HepG2 (cell line): ENCODE data around the gene ELAC2. TPM values are rescaled to one million over a fixed set of nuclear protein-coding genes. Genes with fewer than 3 reads are reported as not detected.

ENCODE experiments used
- ATAC-seq: fragments of 200-7000 bp; cut with Tn5 transposase; 3 replicates; pipeline ENCODE4 v1.9.1; 2020; ENCODE audit warnings: mild to moderate bottlenecking, moderate library complexity
- BruUV-seq: library from RNA; stranded (reverse); fragments of 400-500 nt; replicated peaks from 2 replicates; lab custom pipeline; 2021; lab: Mats Ljungman, UMichigan
- CTCF ChIA-PET: fragments of 300-600 bp; formaldehyde crosslinking; extraction: SDS; loops from one replicate; lab custom pipeline; 2021; ENCODE audit warnings: low total read pairs, inconsistent platforms, low intra/inter-chr PET ratio; lab: Yijun Ruan, JAX
- POLR2A ChIA-PET: fragments of 350-600 bp; sonication (Branson Sonifier 250); formaldehyde crosslinking; loops from one replicate; lab custom pipeline; 2020; ENCODE audit warnings: antibody characterized with exemption, inconsistent platforms; lab: Yijun Ruan, JAX
- DNase-seq: peaks from one replicate; pipeline ENCODE4 v3.0.0-alpha.2; 2015; ENCODE audit warnings: low spot score
- FAIRE-seq: peaks from 3 replicates; lab custom pipeline; 2011; peaks lifted over from hg19 to GRCh38; lab: Jason Lieb, UNC
- H2AFZ ChIP-seq: one replicate; pipeline ENCODE4 v1.6.1; 2011; ENCODE audit warnings: low read length, inconsistent platforms
- H3K27ac ChIP-seq: fragments of 300-600 bp; 3 replicates; pipeline ENCODE4 v1.8.0; 2011; ENCODE audit warnings: mixed run types, mild to moderate bottlenecking, mixed read lengths, low read length, inconsistent platforms; ENCODE audit not compliant: insufficient read depth; ENCODE audit errors: extremely low read length
- H3K27me3 ChIP-seq, 2 experiments: fragments of 200-600 bp in 1 of 2; 2 replicates in 1 of 2; 3 replicates in 1 of 2; pipeline versions ENCODE4 v1.6.0 to v1.8.0; 2011; ENCODE audit warnings: low read length in 2 of 2, mild to moderate bottlenecking in 2 of 2, moderate library complexity in 2 of 2, inconsistent platforms in 1 of 2; ENCODE audit not compliant: insufficient read depth in 2 of 2, control insufficient read depth in 1 of 2
- H3K36me3 ChIP-seq, 2 experiments: fragments of 200-600 bp in 1 of 2; replicated peaks in 1 of 2; 2 replicates in 1 of 2; 3 replicates in 1 of 2; pipeline versions ENCODE4 v1.5.1 to v1.8.0; 2011; ENCODE audit warnings: low read length in 2 of 2, inconsistent platforms in 1 of 2; ENCODE audit not compliant: insufficient read depth in 2 of 2, control insufficient read depth in 1 of 2
- H3K4me1 ChIP-seq: 2 replicates; pipeline ENCODE4 v1.5.1; 2012; ENCODE audit warnings: low read length, inconsistent platforms; ENCODE audit not compliant: insufficient read depth
- H3K4me2 ChIP-seq: 2 replicates; pipeline ENCODE4 v1.6.0; 2011; ENCODE audit warnings: low read depth, low read length, inconsistent platforms
- H3K4me3 ChIP-seq, 3 experiments: fragments of 200-600 bp in 1 of 3; sonication (generic), shearing (Covaris generic) in 1 of 3; replicated peaks in 1 of 3; 2 replicates each; pipeline ENCODE4 v1.5.1; 2011 to 2016; ENCODE audit warnings: low read length in 3 of 3, inconsistent platforms in 2 of 3, low read depth in 2 of 3, mild to moderate bottlenecking in 2 of 3, control low read depth in 1 of 3, mixed read lengths in 1 of 3; ENCODE audit not compliant: insufficient read depth in 1 of 3
- H3K79me2 ChIP-seq: one replicate; pipeline ENCODE4 v1.6.1; 2011; ENCODE audit warnings: low read length, inconsistent platforms; ENCODE audit not compliant: insufficient read depth
- H3K9ac ChIP-seq: 2 replicates; pipeline ENCODE4 v1.6.0; 2011; ENCODE audit warnings: mild to moderate bottlenecking, low read depth, low read length, inconsistent platforms; ENCODE audit not compliant: insufficient read depth
- H3K9me3 ChIP-seq: 2 replicates; pipeline ENCODE4 v1.5.1; 2012; ENCODE audit warnings: mild to moderate bottlenecking, low read length
- H4K20me1 ChIP-seq: 2 replicates; pipeline ENCODE4 v1.6.0; 2011; ENCODE audit warnings: inconsistent platforms, mild to moderate bottlenecking, low read length, moderate library complexity; ENCODE audit not compliant: insufficient read depth
- CENPT ChIP-seq: sonication (generic); formaldehyde crosslinking; IDR thresholded peaks from 2 replicates; pipeline ENCODE4 v1.8.0; 2022; ENCODE audit warnings: low read depth, mild to moderate bottlenecking, moderate library complexity, missing genetic modification reagents
- DMTF1 ChIP-seq: sonication (generic); formaldehyde crosslinking; IDR thresholded peaks from 2 replicates; pipeline ENCODE4 v1.4.0; 2020; ENCODE audit warnings: mild to moderate bottlenecking, missing genetic modification reagents
- DNMT1 ChIP-seq: sonication (generic); formaldehyde crosslinking; IDR thresholded peaks from 2 replicates; pipeline ENCODE4 v1.5.1; 2020; ENCODE audit warnings: mild to moderate bottlenecking, missing genetic modification reagents
- E2F5 ChIP-seq: sonication (generic); formaldehyde crosslinking; conservative IDR thresholded peaks from 2 replicates; pipeline ENCODE4 v1.4.0; 2020; ENCODE audit warnings: missing genetic modification reagents
- NR2C2 ChIP-seq: sonication (generic); formaldehyde crosslinking; IDR thresholded peaks from 2 replicates; pipeline ENCODE4 v1.4.0; 2020; ENCODE audit warnings: missing genetic modification reagents, mild to moderate bottlenecking, moderate library complexity, borderline replicate concordance
- POLR2A ChIP-seq, 2 experiments: IDR thresholded peaks; 2 replicates each; pipeline ENCODE4 v1.6.1; 2011; ENCODE audit warnings: low read depth in 2 of 2, low read length in 2 of 2, mild to moderate bottlenecking in 1 of 2, moderate library complexity in 1 of 2; ENCODE audit not compliant: insufficient read depth in 1 of 2
- RBM22 ChIP-seq: fragments of 200-400 bp; formaldehyde crosslinking; optimal IDR thresholded peaks from 2 replicates; pipeline ENCODE3; 2017; ENCODE audit warnings: mild to moderate bottlenecking, low read length, moderate library complexity
- SNAI1 ChIP-seq: sonication (generic); formaldehyde crosslinking; IDR thresholded peaks from 2 replicates; pipeline ENCODE4 v1.5.0; 2020; ENCODE audit warnings: mild to moderate bottlenecking, missing genetic modification reagents, borderline replicate concordance
- TARDBP ChIP-seq: sonication (generic); formaldehyde crosslinking; IDR thresholded peaks from 2 replicates; pipeline ENCODE4 v1.8.0; 2022; ENCODE audit warnings: mild to moderate bottlenecking, missing genetic modification reagents
- ZBTB38 ChIP-seq: sonication (generic); formaldehyde crosslinking; IDR thresholded peaks from 2 replicates; pipeline ENCODE4 v1.5.1; 2020; ENCODE audit warnings: mild to moderate bottlenecking, missing genetic modification reagents
- ZNF260 ChIP-seq: sonication (generic); formaldehyde crosslinking; IDR thresholded peaks from 2 replicates; pipeline ENCODE4 v1.4.0; 2020; ENCODE audit warnings: missing genetic modification reagents, low read depth, mild to moderate bottlenecking, borderline replicate concordance
- ZNF550 ChIP-seq: sonication (generic); formaldehyde crosslinking; IDR thresholded peaks from 2 replicates; pipeline ENCODE4 v1.4.0; 2020; ENCODE audit warnings: mild to moderate bottlenecking, missing genetic modification reagents, borderline replicate concordance
- ZNF720 ChIP-seq: sonication (generic); formaldehyde crosslinking; IDR thresholded peaks from 2 replicates; pipeline ENCODE4 v1.4.0; 2020; ENCODE audit warnings: missing genetic modification reagents
- ZNF740 ChIP-seq: sonication (generic); formaldehyde crosslinking; IDR thresholded peaks from 2 replicates; pipeline ENCODE4 v1.4.0; 2020; ENCODE audit warnings: missing genetic modification reagents
- ZSCAN25 ChIP-seq: sonication (generic); formaldehyde crosslinking; IDR thresholded peaks from 2 replicates; pipeline ENCODE4 v1.8.0; 2022; ENCODE audit warnings: mild to moderate bottlenecking, missing genetic modification reagents
- WGBS: methylation state at CpG from one replicate; pipeline ENCODE4 v1.1.6; 2017; ENCODE audit warnings: low lambda C conversion rate; 5-methylcytosine and 5-hydroxymethylcytosine counted together
- in situ Hi-C: cut with HindIII; loops from 2 replicates; pipeline ENCODE4 v1.10.0; 2017; ENCODE audit warnings: low pct_unique_long_range_greater_than_20kb; ENCODE audit not compliant: extremely low pct_ligation_motif_present
- intact Hi-C: fragments of 100-400 bp; cut with micrococcal nuclease; formaldehyde crosslinking; loops from one replicate; pipeline ENCODE4 v1.10.0; 2022; ENCODE audit not compliant: unreplicated experiment
- polyA plus RNA-seq, 8 experiments: library from polyadenylated mRNA; depleted of rRNA in 3 of 8; stranded (reverse) in 7 of 8; unstranded in 1 of 8; fragments of >200 nt; fragmentation: Illumina TruSeq in 4 of 8; extraction: Trizol in 4 of 8; gene quantifications; 2 replicates each; pipeline versions ENCODE4 v1.2.1 to v1.2.3, GENCODE V29; 2011 to 2016; ENCODE audit warnings: low read depth in 4 of 8, missing spikeins in 1 of 8, mixed read lengths in 1 of 8; ENCODE audit not compliant: insufficient read depth in 1 of 8
- total RNA-seq, 5 experiments: library from RNA; depleted of rRNA; stranded (reverse); fragments of >200 nt; fragmentation: Illumina TruSeq; extraction: Trizol; gene quantifications; 2 replicates each; pipeline ENCODE4 v1.2.3, GENCODE V29; 2016; ENCODE audit warnings: low read depth in 1 of 5

ELAC2 gene
- total and polyA plus RNA-seq, 2 of the 13 experiments (the other 11 are each of a cell fraction or from before 2014, with no cell fraction given): 35.6 to 50.4 TPM

- DNase-seq: no peak
- CTCF ChIA-PET: no interaction called here
These were observed 27.6 kb downstream of the ELAC2 start for GRCh38 chr17:12990041-12990808.

GRCh38 chr17:12987120-12987519, 30.7 kb downstream of the ELAC2 start:
- Histone ChIP-seq H3K4me3 (no peak overlapping the region), H3K36me3 (peaks cover 0 to 7% of the 10 kb centered on the region in 2 experiments; a peak in 2 of 5 replicates), H3K27ac (no peak overlapping the region), H2AFZ (no peak overlapping the region), H3K4me2 (no peak overlapping the region), H3K4me1 (peaks cover 13% of the 10 kb centered on the region), H3K79me2 (no peaks in the 10 kb centered on the region), H3K9me3 (no peaks in the 10 kb centered on the region), H4K20me1 (no peaks in the 10 kb centered on the region), H3K9ac (no peak overlapping the region), H3K27me3 (no peaks in the 10 kb centered on the region)
- ChIA-PET POLR2A (no interaction called here), CTCF (no interaction called here)
- no peak for FAIRE-seq
- BruUV-seq: no TSS peak
- 67% methylated on average over 12 of the region's 12 CpGs for WGBS
- intact Hi-C loops (no loop called here), in situ Hi-C loops (no loop called here)
- no peak for DNase-seq
- ATAC-seq: no peak
- TF ChIP-seq ZBTB38 (CRISPR knock-in tag): no peak
- no peak for TF ChIP-seq DMTF1 (CRISPR knock-in tag)
- no peak for TF ChIP-seq CENPT (CRISPR knock-in tag)
- no peak for TF ChIP-seq ZNF740 (CRISPR knock-in tag)
- no peak for TF ChIP-seq ZNF260
- TF ChIP-seq ZNF720 (CRISPR knock-in tag): no peak

More at GRCh38 chr17:12990041-12990808, 27.6 kb downstream of the ELAC2 start:
- TF ChIP-seq ZSCAN25 (CRISPR knock-in tag) (0 out of 2 replicates have a peak, but pooled peaks have one; percentile 36), E2F5 (CRISPR knock-in tag) (no peak), NR2C2 (CRISPR knock-in tag) (0 out of 2 replicates have a peak, but pooled peaks have one; percentile 23), RBM22 (peak; percentile 17), SNAI1 (CRISPR knock-in tag) (no peak), POLR2A (IDR thresholded peaks at IDR 0.05; ENCODE audit: insufficient read depth in 1 of 2, low read depth in 2 of 2, low read length in 2 of 2) (0 out of 4 replicates have a peak, but pooled peaks of 1 of the 2 experiments have one; percentile 6), TARDBP (CRISPR knock-in tag) (no peak), DNMT1 (CRISPR knock-in tag) (no peak), ZNF550 (CRISPR knock-in tag) (no peak)
- Histone ChIP-seq H2AFZ (no peak overlapping the region), H3K9ac (no peak overlapping the region), H3K4me3 (no peak overlapping the region), H3K9me3 (no peaks in the 10 kb centered on the region), H4K20me1 (no peaks in the 10 kb centered on the region), H3K79me2 (no peaks in the 10 kb centered on the region), H3K4me2 (no peak overlapping the region), H3K4me1 (peaks cover 13% of the 10 kb centered on the region), H3K27me3 (no peaks in the 10 kb centered on the region), H3K36me3 (peaks cover 10 to 35% of the 10 kb centered on the region in 2 experiments; a peak in 4 of 5 replicates), H3K27ac (no peak overlapping the region)
- ATAC-seq (no peak), FAIRE-seq (no peak)
- BruUV-seq: no TSS peak
- POLR2A ChIA-PET: no interaction called here
- 91% methylated on average over 25 of the region's 25 CpGs for WGBS
- in situ Hi-C loops (no loop called here), intact Hi-C loops (no loop called here)
